Common myeloid progenitor, CD34-positive (primary cell): Measurements from ENCODE around the gene SUPV3L1.

Experiments
- CTCF ChIA-PET: fragments of 350-600 bp; sonication (Branson Sonifier 250); formaldehyde crosslinking; loops from one replicate; lab custom pipeline; 2021; ENCODE audit warnings: antibody characterized with exemption; lab: Charles Lee
- POLR2A ChIA-PET: fragments of 350-600 bp; sonication (Branson Sonifier 250); formaldehyde crosslinking; loops from one replicate; lab custom pipeline; 2021; ENCODE audit warnings: antibody characterized with exemption; lab: Charles Lee
- DNase-seq, 3 donors: peaks; one replicate each; pipeline versions ENCODE4 v3.0.0 to v3.0.0-alpha.2; 2013
- H3K27ac ChIP-seq, 2 experiments: 1 replicate in 1 of 2; 2 replicates in 1 of 2; pipeline ENCODE4 v1.7.0; 2013; ENCODE audit warnings: inconsistent platforms in 2 of 2, low read length in 2 of 2, mild to moderate bottlenecking in 2 of 2, low read depth in 1 of 2, moderate library complexity in 1 of 2; ENCODE audit not compliant: severe bottlenecking in 2 of 2, insufficient read depth in 1 of 2, poor library complexity in 1 of 2
- H3K27me3 ChIP-seq, 5 experiments: replicated peaks in 2 of 5; 1 replicate in 3 of 5; 2 replicates in 2 of 5; pipeline versions ENCODE4 v1.6.1 to v1.7.0; 2013; ENCODE audit warnings: low read length in 4 of 5, mild to moderate bottlenecking in 2 of 5, moderate library complexity in 2 of 5, inconsistent platforms in 1 of 5; ENCODE audit not compliant: insufficient read depth in 5 of 5, control insufficient read depth in 4 of 5
- H3K36me3 ChIP-seq, 4 experiments: 1 replicate in 2 of 4; 2 replicates in 2 of 4; pipeline versions ENCODE4 v1.6.1 to v1.7.0; 2013; ENCODE audit warnings: low read length in 3 of 4, control low read depth in 1 of 4, mild to moderate bottlenecking in 1 of 4; ENCODE audit not compliant: control insufficient read depth in 4 of 4, insufficient read depth in 4 of 4
- H3K4me1 ChIP-seq, 4 experiments: 1 replicate in 3 of 4; 2 replicates in 1 of 4; pipeline versions ENCODE4 v1.6.1 to v1.7.1; 2013; ENCODE audit warnings: low read length in 3 of 4, mild to moderate bottlenecking in 3 of 4, control low read depth in 1 of 4, inconsistent platforms in 1 of 4, moderate library complexity in 1 of 4; ENCODE audit not compliant: control insufficient read depth in 4 of 4, insufficient read depth in 4 of 4; ENCODE audit errors: control extremely low read depth in 1 of 4
- H3K4me3 ChIP-seq, 7 experiments: 1 replicate in 4 of 7; 2 replicates in 3 of 7; pipeline versions ENCODE4 v1.5.1 to v1.7.0; 2013; ENCODE audit warnings: mild to moderate bottlenecking in 7 of 7, low read length in 6 of 7, moderate library complexity in 6 of 7, inconsistent platforms in 2 of 7, low read depth in 2 of 7, control low read depth in 1 of 7; ENCODE audit not compliant: insufficient read depth in 4 of 7, control insufficient read depth in 1 of 7; ENCODE audit errors: extremely low read depth in 1 of 7
- H3K9me3 ChIP-seq, 5 experiments: 1 replicate in 4 of 5; 2 replicates in 1 of 5; pipeline versions ENCODE4 v1.6.1 to v1.7.1; 2013; ENCODE audit warnings: low read length in 4 of 5, mild to moderate bottlenecking in 2 of 5, inconsistent platforms in 1 of 5, low read depth in 1 of 5, moderate library complexity in 1 of 5; ENCODE audit not compliant: control insufficient read depth in 4 of 5, insufficient read depth in 2 of 5; ENCODE audit errors: control extremely low read depth in 1 of 5
- WGBS: methylation state at CpG from one replicate; pipeline ENCODE4 v1.1.5; 2013; ENCODE audit not compliant: insufficient coverage; 5-methylcytosine and 5-hydroxymethylcytosine counted together

SUPV3L1 gene

DNA sequence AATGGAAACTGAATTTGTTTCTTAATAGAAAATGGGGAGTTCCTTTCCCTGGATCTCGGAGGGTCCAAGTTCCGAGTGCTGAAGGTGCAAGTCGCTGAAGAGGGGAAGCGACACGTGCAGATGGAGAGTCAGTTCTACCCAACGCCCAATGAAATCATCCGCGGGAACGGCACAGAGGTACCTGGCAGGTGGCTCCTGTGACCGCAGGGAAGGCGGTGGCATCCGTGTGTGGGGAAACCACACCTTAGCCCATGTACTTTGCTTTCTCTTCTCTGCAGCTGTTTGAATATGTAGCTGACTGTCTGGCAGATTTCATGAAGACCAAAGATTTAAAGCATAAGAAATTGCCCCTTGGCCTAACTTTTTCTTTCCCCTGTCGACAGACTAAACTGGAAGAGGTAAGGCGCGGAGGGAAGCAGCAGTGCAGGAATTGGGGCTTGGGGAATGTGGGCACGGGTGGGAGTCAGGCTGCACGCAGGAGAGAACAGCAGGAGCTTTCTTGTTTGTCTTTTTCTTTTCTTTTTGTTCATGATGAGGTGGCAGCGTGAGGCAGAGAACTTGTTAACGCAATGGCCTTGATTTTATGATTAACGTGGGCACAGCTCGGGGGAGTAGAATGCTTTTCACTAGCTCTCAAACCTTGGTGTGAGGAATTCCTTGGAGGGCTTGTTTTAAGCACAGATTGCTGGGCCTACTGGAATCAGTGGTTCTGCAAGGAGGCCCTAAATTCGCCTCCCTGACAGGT, 52.9 kb downstream of the SUPV3L1 start:
- POLR2A ChIA-PET = no interaction called here

DNA sequence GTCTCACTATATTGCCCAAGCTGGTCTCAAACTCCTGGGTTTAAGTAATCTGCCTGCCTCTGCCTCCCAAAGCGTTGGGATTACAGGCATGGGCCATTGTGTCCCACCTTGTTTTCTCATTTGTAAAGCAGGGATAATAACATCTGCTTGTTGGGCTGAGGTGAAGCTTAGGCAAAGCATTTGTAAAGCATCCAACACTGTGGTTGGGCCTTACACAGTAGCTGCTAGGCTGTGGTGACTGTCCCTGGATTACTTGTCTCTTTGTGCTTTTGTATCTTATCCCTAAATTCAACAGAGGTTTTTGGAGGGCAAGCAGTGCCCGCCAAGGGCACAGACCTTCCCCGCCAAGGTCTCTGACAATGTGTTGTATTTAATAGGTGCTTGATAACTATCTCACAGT, 54.4 kb downstream of the SUPV3L1 start:
- Histone ChIP-seq H3K4me1 (peaks cover 2 to 18% (median 9%) of the 10 kb centered on the region in 4 experiments), H3K36me3 (no peaks in the 10 kb centered on the region), H3K9me3 (no peaks in the 10 kb centered on the region), H3K4me3 (no peak overlapping the region), H3K27ac (no peak overlapping the region), H3K27me3 (no peaks in the 10 kb centered on the region)
- ChIA-PET POLR2A (no interaction called here), CTCF (interaction anchor here (1.0 to 12.6 kb wide), 5 partner anchors 10 to 270 kb away, joined by 3 to 209 read pairs (median 3); no protein-coding TSS in a partner anchor)
- WGBS = 94% methylated on average over 3 of the region's 3 CpGs
- no peak for DNase-seq

More for the DNA sequence above, 52.9 kb downstream of the SUPV3L1 start:
- no peaks in the 10 kb centered on the region for H3K27me3 ChIP-seq
- no peaks in the 10 kb centered on the region for H3K9me3 ChIP-seq
- H3K4me3 ChIP-seq = no peak overlapping the region
- no peak for DNase-seq
- 97% methylated on average over 18 of the region's 22 CpGs for WGBS
- H3K27ac ChIP-seq = no peak overlapping the region
- H3K4me1 ChIP-seq = peaks cover 2 to 27% (median 23%) of the 10 kb centered on the region in 4 experiments
- CTCF ChIA-PET = interaction anchor here (1.1 to 12.6 kb wide), 2 partner anchors 18 to 159 kb away, joined by 3 to 209 read pairs; no protein-coding TSS in a partner anchor
- H3K36me3 ChIP-seq = no peaks in the 10 kb centered on the region

DNA sequence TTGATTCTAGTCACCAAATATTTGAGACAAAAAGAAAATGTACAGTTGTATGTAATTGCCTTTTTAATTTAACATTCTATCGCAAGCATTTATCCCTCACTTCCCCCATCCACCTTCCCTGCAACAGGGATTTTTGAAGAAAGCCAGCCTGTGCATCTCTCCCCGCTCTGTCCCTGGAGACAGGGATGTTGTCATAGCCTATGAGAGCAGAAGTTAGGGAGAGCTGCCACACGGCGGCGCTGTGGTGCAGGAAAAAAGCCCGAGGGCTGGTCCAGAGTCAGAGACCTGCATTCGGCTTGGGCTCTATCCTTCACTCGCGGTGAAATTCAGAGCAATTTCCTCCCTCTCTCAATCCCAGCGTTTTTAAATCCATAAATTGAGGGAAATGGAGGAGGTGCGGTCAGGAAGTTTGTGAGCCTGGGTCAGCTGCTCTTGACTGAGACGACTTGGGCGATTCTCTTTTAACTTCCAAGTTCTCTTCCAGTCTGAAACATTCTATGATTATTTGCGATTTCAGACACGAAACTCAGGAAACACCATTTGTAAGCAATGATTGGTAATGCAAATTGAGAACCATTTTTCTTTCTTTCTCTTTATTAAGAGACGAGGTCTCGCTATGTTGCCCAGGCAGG, 57.6 kb downstream of the SUPV3L1 start:
- Histone ChIP-seq H3K27me3 (no peaks in the 10 kb centered on the region), H3K9me3 (no peaks in the 10 kb centered on the region), H3K4me1 (peaks cover 2 to 16% (median 8%) of the 10 kb centered on the region in 4 experiments), H3K36me3 (no peaks in the 10 kb centered on the region), H3K4me3 (peak overlapping the region in 1 of 7 experiments; percentile 52), H3K27ac (no peak overlapping the region)
- WGBS = 72% methylated on average over 3 of the region's 17 CpGs
- peak; percentile 64 to 83 (median 73) for DNase-seq
- ChIA-PET POLR2A (no interaction called here), CTCF (interaction anchor here (0.8 to 12.6 kb wide), 11 partner anchors 9 to 269 kb away, joined by 3 to 209 read pairs (median 6); no protein-coding TSS in a partner anchor)

DNA sequence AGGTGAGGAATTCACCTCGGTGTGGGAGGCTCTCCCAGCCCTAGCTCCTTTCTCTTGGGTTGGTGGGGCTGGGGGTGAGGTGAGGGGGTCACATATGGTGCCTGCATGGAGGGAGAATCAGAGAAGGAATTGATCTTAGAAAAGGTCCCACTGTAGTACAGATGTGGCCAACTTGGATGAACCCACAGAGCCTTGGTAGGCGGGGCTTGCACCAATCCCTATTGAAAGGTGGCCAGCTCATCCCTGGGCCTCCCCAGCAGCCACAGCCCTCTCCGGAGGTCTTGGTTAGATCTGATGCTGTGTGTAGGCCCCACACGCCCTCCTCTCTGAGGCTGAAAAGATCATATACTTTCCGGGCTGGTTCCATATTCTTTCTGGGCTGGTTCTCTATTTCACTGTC, 59.1 kb downstream of the SUPV3L1 start:
- no peak overlapping the region for H3K27ac ChIP-seq

DNA sequence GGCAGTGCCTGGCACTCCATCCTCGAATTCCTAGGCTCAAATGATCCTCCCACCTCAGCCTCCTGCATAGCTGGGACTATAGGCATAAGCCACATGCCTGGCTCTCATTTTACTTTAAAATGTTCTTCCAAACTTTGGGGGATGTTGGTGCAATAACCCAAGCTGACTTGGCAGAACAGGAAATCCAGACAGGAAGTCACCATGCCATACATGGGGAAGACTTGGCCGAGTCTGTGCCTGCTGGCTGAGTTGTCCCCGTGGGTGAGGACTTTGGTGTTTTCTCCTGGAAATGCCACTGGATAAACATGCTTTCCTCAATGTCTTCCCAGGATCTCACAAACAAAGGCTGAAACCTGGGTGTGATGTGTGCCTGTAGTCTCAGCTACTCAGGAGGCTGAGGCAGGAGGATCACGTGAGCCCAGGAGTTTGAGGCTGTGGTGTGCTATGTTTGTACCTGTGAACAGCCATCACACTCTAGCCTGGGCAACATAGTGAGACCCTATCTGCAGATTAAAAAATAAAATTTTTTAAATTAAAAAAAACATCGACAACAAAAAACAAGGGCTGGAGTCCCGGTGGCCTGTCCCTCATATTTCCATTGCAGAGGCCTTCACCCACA, 59.9 kb downstream of the SUPV3L1 start:
- Histone ChIP-seq H3K4me1 (peaks cover 2 to 16% (median 8%) of the 10 kb centered on the region in 4 experiments), H3K36me3 (no peaks in the 10 kb centered on the region), H3K9me3 (no peaks in the 10 kb centered on the region), H3K27me3 (no peaks in the 10 kb centered on the region), H3K4me3 (no peak overlapping the region), H3K27ac (no peak overlapping the region)
- peak in 1 of 3 donors; percentile 10 for DNase-seq
- ChIA-PET POLR2A (interaction anchor here (0.7 kb wide), 1 partner anchor 168 kb away, joined by 3 read pairs; no protein-coding TSS in a partner anchor), CTCF (interaction anchor here (0.8 to 12.6 kb wide), 10 partner anchors 11 to 269 kb away, joined by 3 to 209 read pairs (median 6); no protein-coding TSS in a partner anchor)
- 71% methylated on average over 4 of the region's 6 CpGs for WGBS

More for the DNA sequence above, 59.1 kb downstream of the SUPV3L1 start:
- WGBS = 87% methylated on average over 4 of the region's 5 CpGs
- no peaks in the 10 kb centered on the region for H3K9me3 ChIP-seq
- ChIA-PET POLR2A (interaction anchor here (0.7 kb wide), 1 partner anchor 169 kb away, joined by 3 read pairs; no protein-coding TSS in a partner anchor), CTCF (interaction anchor here (0.9 to 12.6 kb wide), 14 partner anchors 10 to 168 kb away, joined by 3 to 209 read pairs (median 6); partner anchors contain the start of gene HK1)
- H3K4me1 ChIP-seq = peaks cover 2 to 16% (median 8%) of the 10 kb centered on the region in 4 experiments
- no peaks in the 10 kb centered on the region for H3K36me3 ChIP-seq
- H3K4me3 ChIP-seq = no peak overlapping the region
- H3K27me3 ChIP-seq = no peaks in the 10 kb centered on the region
- DNase-seq = no peak

DNA sequence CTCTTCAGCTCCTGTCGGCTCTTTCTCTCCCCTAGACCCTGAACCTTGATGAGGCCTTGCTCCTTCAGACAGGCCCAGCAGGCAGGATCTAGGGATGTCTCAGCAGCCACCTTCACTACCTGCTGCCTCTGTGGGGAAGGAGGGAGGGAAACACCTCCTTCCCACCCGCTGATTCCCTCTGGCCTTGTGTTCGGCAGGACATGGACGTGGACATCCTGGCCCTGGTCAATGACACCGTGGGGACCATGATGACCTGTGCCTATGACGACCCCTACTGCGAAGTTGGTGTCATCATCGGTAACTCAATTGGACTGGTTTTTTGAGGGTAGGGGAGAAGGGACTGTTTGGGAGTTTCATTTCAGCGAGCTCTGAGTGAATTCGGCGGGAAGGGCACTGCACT, 60.4 kb downstream of the SUPV3L1 start:
- no peaks in the 10 kb centered on the region for H3K9me3 ChIP-seq
- no peaks in the 10 kb centered on the region for H3K27me3 ChIP-seq
- H3K27ac ChIP-seq = no peak overlapping the region
- DNase-seq = no peak
- 100% methylated on average over 5 of the region's 11 CpGs for WGBS
- H3K4me3 ChIP-seq = no peak overlapping the region
- H3K36me3 ChIP-seq = no peaks in the 10 kb centered on the region
- peaks cover 2 to 16% (median 8%) of the 10 kb centered on the region in 4 experiments for H3K4me1 ChIP-seq
- ChIA-PET POLR2A (no interaction called here), CTCF (interaction anchor here (0.8 to 12.6 kb wide), 5 partner anchors 14 to 268 kb away, joined by 3 to 209 read pairs (median 5); no protein-coding TSS in a partner anchor)
